ENCODE results near the gene BRD8.

DNA sequence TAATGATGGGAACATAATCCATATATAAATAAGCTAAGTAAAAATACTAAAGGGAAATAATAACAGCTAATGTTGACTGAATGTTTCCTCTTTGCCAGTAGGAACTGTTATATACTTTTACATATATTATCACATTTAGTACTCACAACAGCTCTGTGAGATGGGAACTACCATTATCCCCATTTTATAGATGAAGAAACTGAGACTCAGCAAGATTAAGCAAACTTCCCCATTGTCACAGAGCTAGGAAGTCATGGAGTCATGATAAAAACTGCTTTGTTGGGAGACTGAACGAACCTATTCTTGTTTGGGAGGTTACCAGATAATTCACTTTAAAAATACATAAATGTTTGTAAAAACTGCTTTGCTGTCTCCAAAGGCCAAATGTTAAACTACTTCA lies 71.2 kb downstream of the BRD8 start:
- TF ChIP-seq EZH2 (IDR thresholded peaks at IDR 0.05; ENCODE audit: borderline replicate concordance, insufficient read depth, low read depth, low read length, poor library complexity, severe bottlenecking), result no peak
- TF ChIP-seq, protein P1, sequence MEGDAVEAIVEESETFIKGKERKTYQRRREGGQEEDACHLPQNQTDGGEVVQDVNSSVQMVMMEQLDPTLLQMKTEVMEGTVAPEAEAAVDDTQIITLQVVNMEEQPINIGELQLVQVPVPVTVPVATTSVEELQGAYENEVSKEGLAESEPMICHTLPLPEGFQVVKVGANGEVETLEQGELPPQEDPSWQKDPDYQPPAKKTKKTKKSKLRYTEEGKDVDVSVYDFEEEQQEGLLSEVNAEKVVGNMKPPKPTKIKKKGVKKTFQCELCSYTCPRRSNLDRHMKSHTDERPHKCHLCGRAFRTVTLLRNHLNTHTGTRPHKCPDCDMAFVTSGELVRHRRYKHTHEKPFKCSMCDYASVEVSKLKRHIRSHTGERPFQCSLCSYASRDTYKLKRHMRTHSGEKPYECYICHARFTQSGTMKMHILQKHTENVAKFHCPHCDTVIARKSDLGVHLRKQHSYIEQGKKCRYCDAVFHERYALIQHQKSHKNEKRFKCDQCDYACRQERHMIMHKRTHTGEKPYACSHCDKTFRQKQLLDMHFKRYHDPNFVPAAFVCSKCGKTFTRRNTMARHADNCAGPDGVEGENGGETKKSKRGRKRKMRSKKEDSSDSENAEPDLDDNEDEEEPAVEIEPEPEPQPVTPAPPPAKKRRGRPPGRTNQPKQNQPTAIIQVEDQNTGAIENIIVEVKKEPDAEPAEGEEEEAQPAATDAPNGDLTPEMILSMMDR (IDR thresholded peaks at IDR 0.05), result no peak

All from B cell (primary cell).